ENCODE results near the gene ARRB1. TPM values are rescaled to one million over a fixed set of nuclear protein-coding genes. Genes with fewer than 3 reads are reported as not detected.

ARRB1 gene
- total RNA-seq, 4 donors from 2014 or later = 41.1 to 102 (median 76.7) TPM

DNA sequence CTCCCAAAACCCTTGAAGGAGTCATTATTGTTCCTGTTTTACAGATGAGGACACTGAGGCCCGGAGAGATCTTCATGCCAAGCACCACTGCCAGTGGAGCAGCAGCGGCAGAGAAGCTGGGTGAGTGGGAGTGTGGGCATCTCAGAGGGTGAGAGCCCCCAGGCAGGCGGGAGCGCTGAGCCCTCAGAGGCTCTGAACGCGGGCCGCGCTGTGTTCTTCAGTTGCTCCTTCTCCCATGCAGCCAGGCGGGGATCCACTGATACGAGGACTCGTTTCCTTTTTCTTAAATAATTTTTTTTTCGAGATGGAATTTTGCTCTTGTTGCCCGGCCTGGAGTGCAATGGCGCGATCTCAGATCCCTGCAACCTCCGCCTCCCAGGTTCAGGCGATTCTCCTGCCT, 63.9 kb downstream of the ARRB1 start:
- Histone ChIP-seq H3K27ac (replicated peaks in 1 of 4) (no peak overlapping the region), H3K4me1 (peaks cover 2 to 45% (median 35%) of the 10 kb centered on the region in 4 donors), H3K4me3 (no peak overlapping the region), H3K36me3 (peaks cover 33 to 71% (median 61%) of the 10 kb centered on the region in 4 donors), H3K27me3 (no peaks in the 10 kb centered on the region), H3K9me3 (no peaks in the 10 kb centered on the region)
- no peak for DNase-seq (ENCODE audit: extremely low spot score)
- 94% methylated on average over 17 of the region's 17 CpGs for WGBS
- intact Hi-C loops (cut with DNase I) = no loop called here
- TF ChIP-seq POLR2A (IDR thresholded peaks at IDR 0.05; ENCODE audit: low read depth) = no peak
- TF ChIP-seq POLR2AphosphoS5 (IDR thresholded peaks at IDR 0.05) = no peak
- TF ChIP-seq, protein P1, sequence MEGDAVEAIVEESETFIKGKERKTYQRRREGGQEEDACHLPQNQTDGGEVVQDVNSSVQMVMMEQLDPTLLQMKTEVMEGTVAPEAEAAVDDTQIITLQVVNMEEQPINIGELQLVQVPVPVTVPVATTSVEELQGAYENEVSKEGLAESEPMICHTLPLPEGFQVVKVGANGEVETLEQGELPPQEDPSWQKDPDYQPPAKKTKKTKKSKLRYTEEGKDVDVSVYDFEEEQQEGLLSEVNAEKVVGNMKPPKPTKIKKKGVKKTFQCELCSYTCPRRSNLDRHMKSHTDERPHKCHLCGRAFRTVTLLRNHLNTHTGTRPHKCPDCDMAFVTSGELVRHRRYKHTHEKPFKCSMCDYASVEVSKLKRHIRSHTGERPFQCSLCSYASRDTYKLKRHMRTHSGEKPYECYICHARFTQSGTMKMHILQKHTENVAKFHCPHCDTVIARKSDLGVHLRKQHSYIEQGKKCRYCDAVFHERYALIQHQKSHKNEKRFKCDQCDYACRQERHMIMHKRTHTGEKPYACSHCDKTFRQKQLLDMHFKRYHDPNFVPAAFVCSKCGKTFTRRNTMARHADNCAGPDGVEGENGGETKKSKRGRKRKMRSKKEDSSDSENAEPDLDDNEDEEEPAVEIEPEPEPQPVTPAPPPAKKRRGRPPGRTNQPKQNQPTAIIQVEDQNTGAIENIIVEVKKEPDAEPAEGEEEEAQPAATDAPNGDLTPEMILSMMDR (IDR thresholded peaks at IDR 0.05) = no peak
- TF ChIP-seq EP300 (IDR thresholded peaks at IDR 0.05) = no peak

DNA sequence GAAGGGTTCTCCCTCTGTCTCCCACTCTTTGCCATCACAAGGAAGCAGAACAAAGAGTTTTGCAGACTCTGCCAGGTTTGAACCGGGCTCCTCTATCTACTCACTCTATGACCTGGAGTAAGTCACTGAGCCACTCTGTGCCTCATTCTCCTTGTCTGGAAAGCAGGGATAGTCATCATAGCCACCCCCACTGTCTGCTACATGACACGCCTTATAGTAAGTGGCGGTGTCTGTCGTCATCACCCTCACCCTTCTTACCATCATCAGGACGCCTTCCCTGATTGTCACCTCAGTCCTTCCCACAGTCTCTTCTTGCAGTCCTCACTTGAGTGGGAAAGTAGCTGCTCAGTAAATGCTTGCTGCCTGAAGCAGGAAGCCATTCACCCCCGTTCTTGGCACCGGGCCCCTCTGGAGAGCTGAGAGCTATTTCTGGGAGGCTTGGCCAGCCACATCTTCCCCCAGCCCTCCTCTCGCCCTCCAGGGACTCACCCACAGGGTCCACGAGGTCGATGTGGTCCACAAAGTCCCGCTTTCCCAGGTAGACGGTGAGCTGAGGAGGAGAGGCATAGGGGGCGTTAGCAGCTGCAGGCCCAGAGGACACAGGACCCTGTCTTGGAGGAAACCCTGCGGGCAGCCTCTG, 64.5 kb downstream of the ARRB1 start:
- Histone ChIP-seq H3K9me3 (no peaks in the 10 kb centered on the region), H3K4me3 (no peak overlapping the region), H3K4me1 (peaks cover 0 to 39% (median 30%) of the 10 kb centered on the region in 4 donors), H3K36me3 (peaks cover 37 to 78% (median 67%) of the 10 kb centered on the region in 4 donors), H3K27me3 (no peaks in the 10 kb centered on the region), H3K27ac (replicated peaks in 1 of 4) (no peak overlapping the region)
- DNase-seq (ENCODE audit: extremely low spot score) = no peak
- intact Hi-C loops (cut with DNase I) = no loop called here
- WGBS = 79% methylated on average over 14 of the region's 14 CpGs
- TF ChIP-seq EP300 (IDR thresholded peaks at IDR 0.05) = no peak
- no peak for TF ChIP-seq POLR2AphosphoS5 (IDR thresholded peaks at IDR 0.05)
- TF ChIP-seq, protein P1 (IDR thresholded peaks at IDR 0.05) = no peak
- TF ChIP-seq POLR2A (IDR thresholded peaks at IDR 0.05; ENCODE audit: low read depth) = no peak

DNA sequence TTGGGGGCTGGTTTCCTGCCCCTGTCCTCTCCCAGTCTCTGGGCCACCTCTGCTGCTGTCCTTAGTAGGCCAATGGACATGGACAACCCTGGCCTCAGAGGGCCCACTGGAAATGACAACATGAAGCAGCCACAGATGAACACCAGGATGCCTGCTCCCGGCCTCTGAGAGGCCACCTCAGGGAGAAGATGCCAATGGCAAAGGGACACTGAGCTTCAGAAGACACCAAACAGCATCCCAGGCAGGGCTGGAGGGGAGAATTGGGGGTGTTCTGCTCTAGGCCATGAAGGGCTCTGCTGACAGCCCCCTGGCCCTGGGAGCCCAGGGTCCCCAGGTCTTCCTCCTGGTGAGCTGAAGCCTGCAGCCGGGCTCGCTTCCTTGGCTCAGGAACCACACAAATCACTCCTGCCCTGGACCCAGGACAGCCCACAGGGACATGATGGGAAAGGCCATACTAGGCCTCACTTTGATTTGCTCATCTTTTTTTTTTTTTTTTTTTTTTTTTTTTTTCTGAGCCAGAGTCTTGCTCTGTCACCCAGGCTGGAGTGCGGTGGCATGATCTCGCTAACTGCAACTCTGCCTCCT, 65.6 kb downstream of the ARRB1 start:
- H3K9me3 ChIP-seq = no peaks in the 10 kb centered on the region
- 92% methylated on average over 4 of the region's 5 CpGs for WGBS
- peaks cover 45 to 84% (median 77%) of the 10 kb centered on the region in 4 donors for H3K36me3 ChIP-seq
- TF ChIP-seq POLR2A (IDR thresholded peaks at IDR 0.05; ENCODE audit: low read depth) (no peak), EP300 (IDR thresholded peaks at IDR 0.05) (no peak), POLR2AphosphoS5 (IDR thresholded peaks at IDR 0.05) (no peak)
- TF ChIP-seq, protein P1 (IDR thresholded peaks at IDR 0.05) = no peak
- no peaks in the 10 kb centered on the region for H3K27me3 ChIP-seq
- peaks cover 0 to 35% (median 29%) of the 10 kb centered on the region in 4 donors for H3K4me1 ChIP-seq
- H3K4me3 ChIP-seq = no peak overlapping the region
- intact Hi-C loops (cut with DNase I) = no loop called here
- DNase-seq (ENCODE audit: extremely low spot score) = no peak
- H3K27ac ChIP-seq (replicated peaks in 1 of 4) = no peak overlapping the region

DNA sequence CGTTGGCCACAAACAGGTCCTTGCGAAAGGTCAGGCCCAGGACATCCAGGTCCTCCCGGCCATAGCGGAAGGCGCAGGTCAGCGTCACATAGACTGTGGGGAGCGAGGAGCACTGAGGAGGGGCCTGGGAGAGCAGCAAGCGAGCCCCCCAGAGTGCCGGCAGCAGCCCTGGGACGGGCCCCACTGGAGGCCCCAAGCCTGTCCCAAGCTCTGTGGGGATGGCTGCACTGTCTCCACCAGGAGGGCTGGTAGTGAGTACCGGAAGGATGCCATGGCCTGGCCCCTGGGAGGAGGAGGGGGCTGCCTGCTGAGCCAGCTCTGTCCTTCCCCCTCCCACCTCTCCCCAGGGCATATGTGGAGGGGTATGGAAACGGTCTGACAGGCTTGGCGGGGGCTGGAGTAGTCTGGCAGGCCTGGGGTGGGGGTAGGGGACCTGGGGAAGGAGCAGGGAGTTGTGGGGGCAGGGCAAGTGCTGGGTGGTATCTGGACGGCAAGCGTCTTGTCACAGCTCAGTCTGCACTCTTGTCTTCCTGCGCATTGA, 68.0 kb downstream of the ARRB1 start:
- H3K36me3 ChIP-seq = peaks cover 52 to 94% (median 78%) of the 10 kb centered on the region in 4 donors
- intact Hi-C loops (cut with DNase I) = loop anchor here (5.0 kb wide), 1 partner anchor 39 kb away; no protein-coding TSS in a partner anchor

More for the DNA sequence above, 68.0 kb downstream of the ARRB1 start:
- Histone ChIP-seq H3K9me3 (no peaks in the 10 kb centered on the region), H3K4me1 (peaks cover 6 to 27% (median 25%) of the 10 kb centered on the region in 4 donors), H3K4me3 (no peak overlapping the region), H3K27ac (replicated peaks in 1 of 4) (no peak overlapping the region), H3K27me3 (no peaks in the 10 kb centered on the region)
- no peak for DNase-seq (ENCODE audit: extremely low spot score)
- TF ChIP-seq POLR2AphosphoS5 (IDR thresholded peaks at IDR 0.05) (no peak), EP300 (IDR thresholded peaks at IDR 0.05) (no peak), POLR2A (IDR thresholded peaks at IDR 0.05; ENCODE audit: low read depth) (no peak)
- TF ChIP-seq, protein P1 (IDR thresholded peaks at IDR 0.05) = no peak
- WGBS = 87% methylated on average over 16 of the region's 16 CpGs
